Neural cell (in vitro differentiated cells): Measurements from ENCODE around the gene EEF1AKMT2.

Source experiments
- EZH2 ChIP-seq: fragments of 200-600, 300-800 bp; shearing (Covaris generic), sonication (generic); IDR thresholded peaks from 2 replicates; pipeline ENCODE4 v1.6.1; 2014; ENCODE audit warnings: antibody characterized with exemption, low read length, borderline replicate concordance, mild to moderate bottlenecking; ENCODE audit not compliant: insufficient read depth, poor library complexity, severe bottlenecking
- POLR2AphosphoS5 ChIP-seq: IDR thresholded peaks from 2 replicates; pipeline ENCODE4 v1.6.1; 2012
- RAD21 ChIP-seq: fragments of 450-650 bp; conservative IDR thresholded peaks from 2 replicates; pipeline ENCODE4 v1.6.1; 2014; ENCODE audit warnings: antibody characterized with exemption, mild to moderate bottlenecking, moderate library complexity
- TF ChIP-seq, protein P1 (sequence below): fragments of 450-650 bp; IDR thresholded peaks from 2 replicates; pipeline ENCODE4 v1.5.1; 2014; ENCODE audit warnings: antibody characterized with exemption, mild to moderate bottlenecking, moderate library complexity; ENCODE audit not compliant: poor library complexity, severe bottlenecking

GRCh38 chr10:124725171-124725631 is 66.5 kb downstream of the EEF1AKMT2 start:
- TF ChIP-seq, protein P1, sequence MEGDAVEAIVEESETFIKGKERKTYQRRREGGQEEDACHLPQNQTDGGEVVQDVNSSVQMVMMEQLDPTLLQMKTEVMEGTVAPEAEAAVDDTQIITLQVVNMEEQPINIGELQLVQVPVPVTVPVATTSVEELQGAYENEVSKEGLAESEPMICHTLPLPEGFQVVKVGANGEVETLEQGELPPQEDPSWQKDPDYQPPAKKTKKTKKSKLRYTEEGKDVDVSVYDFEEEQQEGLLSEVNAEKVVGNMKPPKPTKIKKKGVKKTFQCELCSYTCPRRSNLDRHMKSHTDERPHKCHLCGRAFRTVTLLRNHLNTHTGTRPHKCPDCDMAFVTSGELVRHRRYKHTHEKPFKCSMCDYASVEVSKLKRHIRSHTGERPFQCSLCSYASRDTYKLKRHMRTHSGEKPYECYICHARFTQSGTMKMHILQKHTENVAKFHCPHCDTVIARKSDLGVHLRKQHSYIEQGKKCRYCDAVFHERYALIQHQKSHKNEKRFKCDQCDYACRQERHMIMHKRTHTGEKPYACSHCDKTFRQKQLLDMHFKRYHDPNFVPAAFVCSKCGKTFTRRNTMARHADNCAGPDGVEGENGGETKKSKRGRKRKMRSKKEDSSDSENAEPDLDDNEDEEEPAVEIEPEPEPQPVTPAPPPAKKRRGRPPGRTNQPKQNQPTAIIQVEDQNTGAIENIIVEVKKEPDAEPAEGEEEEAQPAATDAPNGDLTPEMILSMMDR = no peak
- no peak for TF ChIP-seq POLR2AphosphoS5
- no peak for TF ChIP-seq RAD21
- no peak for TF ChIP-seq EZH2
